ENCODE measurements around the gene DENND1A. TPM values are rescaled to one million over a fixed set of nuclear protein-coding genes. Genes with fewer than 3 reads are reported as not detected.
"Not testable (repeated sequence)": the region's sequence is repeated elsewhere in the genome, so short reads cannot be mapped to it uniquely, and the experiment has no call there.

Gene DENND1A
- total and polyA plus RNA-seq, 12 donors, result 7.3 to 36.7 (median 19.6) TPM

DNA sequence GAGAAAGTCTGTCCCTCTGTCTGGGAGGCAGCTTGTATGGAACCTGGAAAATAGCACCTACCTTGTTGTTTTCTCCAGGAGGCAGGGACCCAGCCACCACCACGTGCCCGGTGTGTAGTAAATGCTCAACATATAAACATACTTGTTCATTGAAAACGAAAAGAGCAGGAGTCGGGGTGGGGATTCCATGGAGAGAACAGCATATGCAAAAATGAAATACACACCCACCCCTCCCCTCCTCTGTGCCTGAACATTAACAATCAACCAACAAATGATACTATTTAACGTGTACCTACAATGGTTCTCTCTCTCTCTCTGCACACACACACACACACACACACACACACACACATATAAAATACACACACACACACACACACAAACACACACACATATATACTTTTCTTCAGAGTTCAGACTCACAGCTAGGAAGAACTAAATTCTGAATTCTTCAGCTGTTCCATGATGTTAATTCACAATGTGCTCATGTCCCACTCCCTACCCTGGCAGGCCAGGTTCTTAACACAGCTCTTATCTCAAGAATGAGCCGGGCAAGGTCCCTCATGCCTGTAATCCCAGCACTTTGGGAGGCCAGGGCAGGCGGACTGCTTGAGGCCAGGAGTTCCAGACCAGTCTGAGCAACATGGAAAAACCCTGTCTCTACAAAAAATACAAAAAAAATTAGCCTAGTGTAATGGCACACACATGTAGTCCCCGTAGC lies 16.3 kb upstream of the DENND1A start:
- intact Hi-C loops (cut with DNase I), result no loop called here
- Histone ChIP-seq H3K4me1 (replicated peaks in 1 of 2) (no peaks in the 10 kb centered on the region), H3K9me3 (replicated peaks in 1 of 3) (no peaks in the 10 kb centered on the region), H3K27me3 (no peaks in the 10 kb centered on the region), H3K36me3 (replicated peaks in 1 of 2) (no peaks in the 10 kb centered on the region), H3K27ac (no peak overlapping the region), H3K4me3 (no peak overlapping the region)
- no peak for TF ChIP-seq POLR2A (IDR thresholded peaks at IDR 0.05)
- TF ChIP-seq, protein P1, sequence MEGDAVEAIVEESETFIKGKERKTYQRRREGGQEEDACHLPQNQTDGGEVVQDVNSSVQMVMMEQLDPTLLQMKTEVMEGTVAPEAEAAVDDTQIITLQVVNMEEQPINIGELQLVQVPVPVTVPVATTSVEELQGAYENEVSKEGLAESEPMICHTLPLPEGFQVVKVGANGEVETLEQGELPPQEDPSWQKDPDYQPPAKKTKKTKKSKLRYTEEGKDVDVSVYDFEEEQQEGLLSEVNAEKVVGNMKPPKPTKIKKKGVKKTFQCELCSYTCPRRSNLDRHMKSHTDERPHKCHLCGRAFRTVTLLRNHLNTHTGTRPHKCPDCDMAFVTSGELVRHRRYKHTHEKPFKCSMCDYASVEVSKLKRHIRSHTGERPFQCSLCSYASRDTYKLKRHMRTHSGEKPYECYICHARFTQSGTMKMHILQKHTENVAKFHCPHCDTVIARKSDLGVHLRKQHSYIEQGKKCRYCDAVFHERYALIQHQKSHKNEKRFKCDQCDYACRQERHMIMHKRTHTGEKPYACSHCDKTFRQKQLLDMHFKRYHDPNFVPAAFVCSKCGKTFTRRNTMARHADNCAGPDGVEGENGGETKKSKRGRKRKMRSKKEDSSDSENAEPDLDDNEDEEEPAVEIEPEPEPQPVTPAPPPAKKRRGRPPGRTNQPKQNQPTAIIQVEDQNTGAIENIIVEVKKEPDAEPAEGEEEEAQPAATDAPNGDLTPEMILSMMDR (IDR thresholded peaks at IDR 0.05), result no peak
- DNase-seq, result no peak
- 72 to 77% (median 75%) methylated on average over 8 of the region's 8 CpGs for WGBS, 4 donors

DNA sequence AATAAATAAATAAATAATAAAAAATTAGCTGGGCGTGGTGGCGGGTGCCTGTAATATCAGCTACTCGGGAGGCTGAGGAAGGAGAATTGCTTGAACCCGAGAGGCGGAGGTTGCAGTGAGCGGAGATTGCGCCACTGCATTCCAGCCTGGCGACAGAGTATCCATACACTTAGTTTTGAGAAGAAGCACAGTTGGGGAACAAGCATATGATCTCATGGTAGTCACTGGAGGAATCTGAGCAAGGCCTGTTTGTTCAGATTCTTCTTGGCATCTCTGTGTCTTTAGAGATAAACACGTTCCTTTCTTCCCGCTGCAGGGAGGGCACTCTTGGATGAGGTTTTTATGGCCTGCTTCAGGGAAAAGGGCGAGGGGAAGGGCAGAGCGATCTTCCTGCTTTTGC lies 15.6 kb upstream of the DENND1A start:
- 86 to 92% (median 90%) methylated on average over 12 of the region's 12 CpGs for WGBS, 4 donors
- H3K9me3 ChIP-seq (replicated peaks in 1 of 3), result no peaks in the 10 kb centered on the region
- H3K4me1 ChIP-seq (replicated peaks in 1 of 2), result no peaks in the 10 kb centered on the region
- no peak overlapping the region for H3K4me3 ChIP-seq
- no peaks in the 10 kb centered on the region for H3K36me3 ChIP-seq (replicated peaks in 1 of 2)
- DNase-seq, result no peak
- intact Hi-C loops (cut with DNase I), result no loop called here
- TF ChIP-seq, protein P1 (IDR thresholded peaks at IDR 0.05), result no peak
- H3K27me3 ChIP-seq, result no peaks in the 10 kb centered on the region
- H3K27ac ChIP-seq, result no peak overlapping the region

DNA sequence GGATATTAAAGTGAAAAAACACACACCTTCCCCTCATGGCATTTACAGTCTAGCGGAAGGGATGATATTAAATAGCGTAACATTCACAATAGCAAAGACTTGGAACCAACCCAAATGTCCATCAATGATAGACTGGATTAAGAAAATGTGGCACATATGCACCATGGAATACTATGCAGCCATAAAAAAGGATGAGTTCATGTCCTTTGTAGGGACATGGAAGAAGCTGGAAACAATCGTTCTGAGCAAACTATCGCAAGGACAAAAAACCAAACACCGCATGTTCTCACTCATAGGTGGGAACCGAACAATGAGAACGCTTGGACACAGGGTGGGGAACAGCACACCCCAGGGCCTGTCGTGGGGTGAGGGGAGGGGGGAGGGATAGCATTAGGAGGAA lies 14.5 kb upstream of the DENND1A start:
- H3K27me3 ChIP-seq; H3K4me1 ChIP-seq (replicated peaks in 1 of 2); H3K27ac ChIP-seq; H3K4me3 ChIP-seq; DNase-seq; H3K36me3 ChIP-seq (replicated peaks in 1 of 2); H3K9me3 ChIP-seq (replicated peaks in 1 of 3); intact Hi-C loops (cut with DNase I): not testable (repeated sequence)
- WGBS, 4 donors, result 90 to 94% (median 93%) methylated on average over 8 of the region's 8 CpGs

DNA sequence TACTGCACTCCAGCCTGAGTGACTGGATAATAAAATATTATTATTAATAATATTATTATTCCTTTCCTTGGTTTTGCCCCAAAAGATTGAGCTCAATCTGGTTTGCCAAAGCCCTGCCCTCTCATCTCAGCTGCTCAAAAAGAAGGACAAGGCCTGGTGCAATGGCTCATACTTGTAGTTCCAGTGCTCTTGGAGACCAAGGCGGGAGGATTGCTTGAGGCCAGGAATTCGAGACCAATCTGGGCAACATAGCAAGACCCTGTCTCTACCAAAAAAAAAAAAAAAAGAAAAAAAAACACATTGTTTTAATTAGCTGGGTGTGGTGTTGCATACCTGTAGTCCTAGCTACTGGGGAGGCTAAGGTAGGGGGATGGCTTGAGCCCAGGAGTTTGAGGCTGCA lies 13.7 kb upstream of the DENND1A start:
- intact Hi-C loops (cut with DNase I), result no loop called here
- Histone ChIP-seq H3K4me1 (replicated peaks in 1 of 2) (no peaks in the 10 kb centered on the region), H3K4me3 (no peak overlapping the region), H3K36me3 (replicated peaks in 1 of 2) (no peaks in the 10 kb centered on the region), H3K27me3 (no peaks in the 10 kb centered on the region), H3K9me3 (replicated peaks in 1 of 3) (no peaks in the 10 kb centered on the region), H3K27ac (no peak overlapping the region)
- TF ChIP-seq POLR2A (IDR thresholded peaks at IDR 0.05), result no peak
- TF ChIP-seq, protein P1 (IDR thresholded peaks at IDR 0.05), result no peak
- WGBS, 4 donors, result 86 to 90% (median 89%) methylated on average over 2 of the region's 2 CpGs
- DNase-seq, result no peak

DNA sequence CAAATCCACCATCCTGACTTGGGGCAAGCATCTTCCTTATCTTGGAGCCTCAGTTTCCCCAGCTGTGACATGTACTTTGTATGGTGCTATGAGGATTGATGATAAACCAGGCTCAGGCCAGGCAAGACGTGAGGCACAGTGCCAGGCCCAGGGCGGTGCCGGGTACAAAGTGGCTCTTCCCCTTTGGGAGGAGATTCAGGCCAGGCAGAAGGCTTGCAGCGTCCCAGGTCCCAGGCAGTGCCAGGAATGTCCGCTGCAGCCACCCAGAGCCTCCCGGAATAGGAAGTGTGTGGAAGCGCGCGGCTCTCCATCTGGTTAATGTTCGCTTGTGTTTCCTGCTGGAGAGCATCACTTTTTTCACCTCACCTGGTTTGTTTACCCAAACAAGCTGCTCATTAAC lies 12.6 kb upstream of the DENND1A start:
- Histone ChIP-seq H3K36me3 (replicated peaks in 1 of 2) (no peaks in the 10 kb centered on the region), H3K4me3 (no peak overlapping the region), H3K4me1 (replicated peaks in 1 of 2) (no peaks in the 10 kb centered on the region), H3K27ac (no peak overlapping the region), H3K9me3 (replicated peaks in 1 of 3) (no peaks in the 10 kb centered on the region), H3K27me3 (no peaks in the 10 kb centered on the region)
- intact Hi-C loops (cut with DNase I), result no loop called here
- DNase-seq, result no peak
- TF ChIP-seq, protein P1 (IDR thresholded peaks at IDR 0.05), result no peak
- no peak for TF ChIP-seq POLR2A (IDR thresholded peaks at IDR 0.05)
- 85 to 94% (median 91%) methylated on average over 7 to 10 of the region's 10 CpGs for WGBS, 4 donors

Data from adrenal gland (tissue), 12 donors.